Measurements from ENCODE around the gene SMAD7. TPM values are rescaled to one million over a fixed set of nuclear protein-coding genes. Genes with fewer than 3 reads are reported as not detected.

Gene SMAD7
- total RNA-seq, 2 donors from 2014 or later = 23.3 to 44.5 TPM

DNA sequence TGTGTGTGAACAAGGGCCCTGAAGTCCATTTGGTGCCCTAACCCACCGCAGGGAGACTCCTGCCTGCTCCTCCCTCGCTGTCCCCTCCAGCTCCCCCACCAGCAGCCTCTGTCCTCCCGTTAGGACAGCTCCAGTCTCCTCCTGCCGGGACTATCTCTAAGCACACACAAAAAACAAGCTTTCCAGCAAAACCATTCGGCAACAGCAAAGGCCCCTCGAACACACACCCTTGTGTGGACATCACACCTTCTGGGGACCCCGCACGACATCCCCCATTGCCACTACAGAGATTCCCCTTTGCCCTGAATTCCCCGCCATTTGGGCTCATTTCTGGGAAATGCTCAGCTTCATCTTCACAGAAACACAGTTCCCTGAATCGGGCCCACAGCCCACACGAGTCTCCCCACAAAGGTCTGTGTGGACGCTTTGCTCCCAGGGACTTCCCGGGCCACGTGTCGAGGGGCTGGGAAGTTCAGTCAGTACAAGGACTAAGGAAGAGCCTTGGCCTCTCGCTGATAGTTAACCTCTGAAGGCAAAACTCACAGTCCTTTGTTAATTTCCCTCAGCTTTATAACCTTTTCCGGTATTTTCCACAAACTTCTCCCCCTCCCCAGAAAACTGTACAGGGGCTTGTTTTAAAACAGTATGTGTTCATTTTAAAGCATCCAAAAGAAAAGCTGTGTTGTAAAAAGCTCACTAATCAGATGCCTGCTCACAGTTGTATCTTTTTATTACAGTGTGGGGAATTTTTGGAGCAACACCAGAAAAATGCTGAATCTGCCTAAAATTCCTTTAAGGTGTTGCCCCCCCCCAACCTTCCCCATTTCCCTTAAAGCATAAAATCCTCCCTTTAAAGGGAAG lies 25.9 kb downstream of the SMAD7 start:
- 57 to 59% methylated on average over 17 of the region's 17 CpGs for WGBS, 2 donors
- Histone ChIP-seq H3K27ac (peak overlapping the region in 3 of 4 donors; percentile 2 to 40 (median 22)), H3K4me1 (peaks cover 76% of the 10 kb centered on the region), H3K27me3 (no peaks in the 10 kb centered on the region), H3K4me3 (no peak overlapping the region), H3K9me3 (no peaks in the 10 kb centered on the region), H3K36me3 (replicated peaks in 1 of 2; ENCODE audit: insufficient read depth in 1 of 2, low read depth in 2 of 2) (no peaks in the 10 kb centered on the region)
- TF ChIP-seq, protein P1, sequence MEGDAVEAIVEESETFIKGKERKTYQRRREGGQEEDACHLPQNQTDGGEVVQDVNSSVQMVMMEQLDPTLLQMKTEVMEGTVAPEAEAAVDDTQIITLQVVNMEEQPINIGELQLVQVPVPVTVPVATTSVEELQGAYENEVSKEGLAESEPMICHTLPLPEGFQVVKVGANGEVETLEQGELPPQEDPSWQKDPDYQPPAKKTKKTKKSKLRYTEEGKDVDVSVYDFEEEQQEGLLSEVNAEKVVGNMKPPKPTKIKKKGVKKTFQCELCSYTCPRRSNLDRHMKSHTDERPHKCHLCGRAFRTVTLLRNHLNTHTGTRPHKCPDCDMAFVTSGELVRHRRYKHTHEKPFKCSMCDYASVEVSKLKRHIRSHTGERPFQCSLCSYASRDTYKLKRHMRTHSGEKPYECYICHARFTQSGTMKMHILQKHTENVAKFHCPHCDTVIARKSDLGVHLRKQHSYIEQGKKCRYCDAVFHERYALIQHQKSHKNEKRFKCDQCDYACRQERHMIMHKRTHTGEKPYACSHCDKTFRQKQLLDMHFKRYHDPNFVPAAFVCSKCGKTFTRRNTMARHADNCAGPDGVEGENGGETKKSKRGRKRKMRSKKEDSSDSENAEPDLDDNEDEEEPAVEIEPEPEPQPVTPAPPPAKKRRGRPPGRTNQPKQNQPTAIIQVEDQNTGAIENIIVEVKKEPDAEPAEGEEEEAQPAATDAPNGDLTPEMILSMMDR (IDR thresholded peaks at IDR 0.05) = no peak
- no peak for TF ChIP-seq POLR2A (IDR thresholded peaks at IDR 0.05)
- no peak for ATAC-seq
- intact Hi-C loops (cut with DNase I) = no loop called here
- no peak for DNase-seq

DNA sequence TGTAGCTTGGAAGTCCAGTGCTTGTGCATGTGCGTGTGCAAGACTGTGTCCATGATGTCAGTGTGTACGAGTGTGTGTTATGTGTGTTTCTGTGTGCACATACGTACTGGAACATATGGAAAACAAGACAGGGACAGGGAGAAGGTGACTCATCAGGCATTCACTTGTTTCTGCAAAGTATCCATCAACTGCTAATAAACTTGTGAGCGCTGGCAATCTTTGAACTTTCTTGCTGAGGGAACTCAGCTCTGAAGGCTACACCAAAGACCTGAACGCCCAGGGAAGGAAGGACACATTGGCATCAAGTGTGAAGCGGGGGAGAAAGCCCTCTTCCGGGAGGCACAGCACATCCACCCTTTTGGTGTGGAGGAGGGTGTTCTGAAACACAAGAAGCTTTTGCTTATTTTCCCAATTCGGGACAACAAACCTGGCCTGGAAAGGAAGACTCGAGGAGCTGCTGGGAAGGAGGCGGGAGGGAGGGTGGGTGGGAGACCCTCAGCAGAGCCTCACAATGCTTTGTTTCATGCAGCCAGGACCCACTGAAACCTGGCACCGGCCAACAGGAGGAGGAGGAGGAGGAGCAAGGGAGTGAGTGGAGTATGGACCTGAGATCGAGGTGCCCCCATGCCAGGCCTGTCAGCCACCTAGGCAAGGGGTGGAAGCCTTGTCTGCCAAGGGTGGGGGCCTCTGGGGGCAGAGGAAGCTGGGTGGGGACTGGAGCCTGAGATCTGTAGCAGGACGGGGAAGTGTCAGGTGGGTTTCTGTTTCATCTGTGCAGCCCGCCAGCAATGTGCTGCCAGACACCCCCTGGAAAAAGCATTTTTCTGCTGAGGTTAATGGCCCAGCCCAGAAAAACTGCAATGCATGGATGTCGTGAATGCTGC lies 26.8 kb downstream of the SMAD7 start:
- peaks cover 68% of the 10 kb centered on the region for H3K4me1 ChIP-seq
- TF ChIP-seq, protein P1 (IDR thresholded peaks at IDR 0.05) = no peak
- no peak for TF ChIP-seq POLR2A (IDR thresholded peaks at IDR 0.05)

DNA sequence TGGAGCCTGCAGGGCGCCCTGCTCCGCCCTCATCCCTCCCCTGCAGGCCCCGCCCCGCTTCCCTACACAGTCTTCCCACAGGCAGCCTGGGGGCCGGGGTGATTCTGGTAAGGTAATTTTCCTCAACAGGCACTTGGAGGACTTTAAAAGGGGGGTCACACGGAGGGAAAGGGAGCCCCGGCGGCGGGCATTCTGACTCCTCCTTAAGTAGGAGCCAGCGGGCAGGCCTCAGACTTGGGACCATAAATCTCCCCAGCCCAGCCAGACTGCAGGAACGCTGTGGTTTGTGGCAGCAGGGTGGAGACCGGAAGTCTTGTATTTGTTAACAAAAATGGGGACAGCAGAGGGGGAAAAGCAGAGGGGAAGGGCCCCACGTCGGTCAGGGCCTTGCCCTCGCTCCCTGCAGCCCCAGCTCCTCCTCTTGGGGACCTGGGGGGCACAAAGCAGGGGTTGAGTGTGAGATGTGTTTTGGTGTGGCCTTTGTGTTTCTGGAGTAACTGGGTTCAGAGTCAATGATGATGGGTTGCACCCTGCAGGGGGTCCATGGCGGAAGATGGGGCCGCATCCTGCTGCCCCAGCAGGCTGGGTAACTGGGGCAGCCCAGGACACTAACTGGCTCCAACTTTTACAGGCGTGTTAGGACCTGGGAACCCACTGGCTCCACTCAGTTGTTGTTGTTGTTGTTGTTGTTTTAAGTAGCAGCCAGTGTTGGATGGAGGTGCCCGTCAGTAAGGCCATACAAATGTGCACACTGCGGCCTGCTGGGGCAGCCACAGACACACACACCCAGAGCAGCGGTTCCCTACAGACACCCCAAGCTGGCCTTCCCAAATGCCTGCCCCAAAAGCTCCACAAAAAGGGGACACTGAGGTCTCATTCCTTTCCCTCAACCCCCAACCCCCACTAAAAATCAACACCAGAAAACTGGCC lies 27.7 kb downstream of the SMAD7 start:
- WGBS, 2 donors = 50 to 51% methylated on average over 15 to 21 of the region's 21 CpGs

More for the DNA sequence above, 26.8 kb downstream of the SMAD7 start:
- no peak for ATAC-seq
- Histone ChIP-seq H3K9me3 (no peaks in the 10 kb centered on the region), H3K36me3 (replicated peaks in 1 of 2; ENCODE audit: insufficient read depth in 1 of 2, low read depth in 2 of 2) (no peaks in the 10 kb centered on the region), H3K27me3 (no peaks in the 10 kb centered on the region), H3K27ac (peak overlapping the region in 3 of 4 donors; percentile 2 to 65 (median 40)), H3K4me3 (no peak overlapping the region)
- DNase-seq = no peak
- 75 to 82% methylated on average over 15 of the region's 15 CpGs for WGBS, 2 donors
- intact Hi-C loops (cut with DNase I) = no loop called here

More for the DNA sequence above, 27.7 kb downstream of the SMAD7 start:
- Histone ChIP-seq H3K27me3 (no peaks in the 10 kb centered on the region), H3K9me3 (no peaks in the 10 kb centered on the region), H3K4me1 (peaks cover 58% of the 10 kb centered on the region), H3K4me3 (no peak overlapping the region), H3K36me3 (replicated peaks in 1 of 2; ENCODE audit: insufficient read depth in 1 of 2, low read depth in 2 of 2) (no peaks in the 10 kb centered on the region), H3K27ac (peak overlapping the region in 3 of 4 donors; percentile 34 to 65 (median 57))
- peak; percentile 57 for ATAC-seq
- DNase-seq = peak in 3 of 4 donors; percentile 33 to 47 (median 38)
- TF ChIP-seq, protein P1 (IDR thresholded peaks at IDR 0.05) = no peak
- no peak for TF ChIP-seq POLR2A (IDR thresholded peaks at IDR 0.05)
- intact Hi-C loops (cut with DNase I) = no loop called here

Measured in body of pancreas (tissue), 4 donors.